Testis (tissue), 5 donors: ENCODE measurements around the gene HSDL1. TPM values are rescaled to one million over a fixed set of nuclear protein-coding genes. Genes with fewer than 3 reads are reported as not detected.

ENCODE experiments used
- DNase-seq: peaks from one replicate; pipeline ENCODE4 v3.0.0-alpha.2; 2019
- H3K27ac ChIP-seq, 2 donors: fragments of 200-600 bp; sonication (generic); one replicate each; pipeline ENCODE4 v1.5.1; 2019
- H3K27me3 ChIP-seq: fragments of 200-600 bp; sonication (generic); one replicate; pipeline ENCODE4 v1.5.1; 2019
- H3K36me3 ChIP-seq: fragments of 200-600 bp; sonication (generic); one replicate; pipeline ENCODE4 v1.5.1; 2017; ENCODE audit warnings: low read depth; ENCODE audit errors: missing control alignments
- H3K4me1 ChIP-seq: fragments of 200-600 bp; sonication (generic); one replicate; pipeline ENCODE4 v1.5.1; 2019
- H3K4me3 ChIP-seq, 2 donors: fragments of 200-600 bp; sonication (generic); one replicate each; pipeline ENCODE4 v1.5.1; 2017 to 2019
- H3K9me3 ChIP-seq: fragments of 200-600 bp; sonication (generic); one replicate; pipeline ENCODE4 v1.5.1; 2017
- CTCF ChIP-seq, 3 experiments: fragments of 450-650 bp in 2 of 3; fragments of 200-600 bp in 1 of 3; sonication (generic) in 1 of 3; IDR thresholded peaks; one replicate each; pipeline ENCODE4 v1.5.1; 2016 to 2019; ENCODE audit warnings: antibody characterized with exemption in 3 of 3, mild to moderate bottlenecking in 2 of 3, moderate library complexity in 1 of 3
- POLR2A ChIP-seq: fragments of 450-650 bp; IDR thresholded peaks from one replicate; pipeline ENCODE4 v1.6.1; 2017; ENCODE audit warnings: antibody characterized with exemption, mild to moderate bottlenecking, moderate library complexity
- WGBS, 2 donors: methylation state at CpG; one replicate each; pipeline ENCODE4 v1.1.5; 2018; 5-methylcytosine and 5-hydroxymethylcytosine counted together
- intact Hi-C: fragments of 100-400 bp; cut with DNase I; formaldehyde crosslinking; loops from one replicate; pipeline ENCODE4 v1.15.1; 2023; ENCODE audit warnings: low total_unique reads
- long read RNA-seq, 2 donors: transcript quantifications; one replicate each; lab custom pipeline, GENCODE V29; 2026
- polyA plus RNA-seq: library from polyadenylated mRNA; stranded (reverse); fragments of 350-450 nt; fragmentation: Illumina TruSeq; extraction: RNeasy Lipid Tissue Mini Kit (QIAGEN cat#74804); gene quantifications from one replicate; pipeline ENCODE4 v1.2.3, GENCODE V29; 2014; ENCODE audit warnings: low read depth, low replicate concordance; ENCODE audit not compliant: insufficient read depth
- total RNA-seq, 2 donors: library from RNA; depleted of rRNA; stranded (reverse); fragments of >200 nt; gene quantifications; one replicate each; pipeline ENCODE4 v1.2.3, GENCODE V29; 2016

Gene HSDL1
- total RNA-seq (10 to 100 TPM; 31.3 to 37.9 TPM), polyA plus RNA-seq (29.0 TPM)
- long read RNA-seq, donor 1, transcript HSDL1-201 (6 exons, 3,519 nt): minor isoform, 8 of 23 reads
- long read RNA-seq, donor 1, transcript HSDL1-208 (1 exons, 3,059 nt): major isoform, 15 of 23 reads
- long read RNA-seq, donor 1, partial matches to known transcripts: 0 of 23 reads
- long read RNA-seq, donor 1, other reads (novel, unspliced or antisense): 0 of 23 reads
- long read RNA-seq, donor 2, transcript HSDL1-201 (6 exons, 3,519 nt): minor isoform, 6 of 22 reads
- long read RNA-seq, donor 2, transcript HSDL1-208 (1 exons, 3,059 nt): major isoform, 14 of 22 reads
- long read RNA-seq, donor 2, partial matches to known transcripts: 0 of 22 reads
- long read RNA-seq, donor 2, other reads (novel, unspliced or antisense): 0 of 22 reads

- Histone ChIP-seq H3K9me3 (no peaks in the 10 kb centered on the region), H3K4me3 (peak within 1 kb of the TSS; percentile 93 to 98), H3K27ac (peak within 1 kb of the TSS; percentile 82 to 90), H3K36me3 (no peaks in the 10 kb centered on the region), H3K4me1 (peaks cover 9% of the 10 kb centered on the region), H3K27me3 (no peaks in the 10 kb centered on the region)
- peak; percentile 93 for DNase-seq
- intact Hi-C loops: no loop called here
- TF ChIP-seq CTCF (IDR thresholded peaks at IDR 0.05) (no peak), POLR2A (no peak)
- 0 to 1% methylated on average over 21 to 58 of the region's 89 CpGs for WGBS, 2 donors
Measured at GRCh38 chr16:84144859-84145639, at the start of gene HSDL1, which contains the start of gene DNAAF1. TSS of gene HSDL1 (minus strand) at chr16:84145177. CDS start at chr16:84131321, 13,856 bp downstream. TSS of gene DNAAF1 (plus strand) at chr16:84145308. CDS start at chr16:84145441, 133 bp downstream.

- no peaks in the 10 kb centered on the region for H3K27me3 ChIP-seq
- WGBS, 2 donors: 89 to 92% methylated on average over 8 to 11 of the region's 11 CpGs
- no peak for TF ChIP-seq POLR2A
- TF ChIP-seq CTCF (IDR thresholded peaks at IDR 0.05): no peak
- no peak overlapping the region for H3K27ac ChIP-seq
- intact Hi-C loops: no loop called here
- no peaks in the 10 kb centered on the region for H3K36me3 ChIP-seq
- DNase-seq: no peak
- H3K9me3 ChIP-seq: no peaks in the 10 kb centered on the region
- H3K4me3 ChIP-seq: no peak overlapping the region
- H3K4me1 ChIP-seq: no peaks in the 10 kb centered on the region
Measured at GRCh38 chr16:84194018-84194417, 49.0 kb upstream of the HSDL1 start.

DNA sequence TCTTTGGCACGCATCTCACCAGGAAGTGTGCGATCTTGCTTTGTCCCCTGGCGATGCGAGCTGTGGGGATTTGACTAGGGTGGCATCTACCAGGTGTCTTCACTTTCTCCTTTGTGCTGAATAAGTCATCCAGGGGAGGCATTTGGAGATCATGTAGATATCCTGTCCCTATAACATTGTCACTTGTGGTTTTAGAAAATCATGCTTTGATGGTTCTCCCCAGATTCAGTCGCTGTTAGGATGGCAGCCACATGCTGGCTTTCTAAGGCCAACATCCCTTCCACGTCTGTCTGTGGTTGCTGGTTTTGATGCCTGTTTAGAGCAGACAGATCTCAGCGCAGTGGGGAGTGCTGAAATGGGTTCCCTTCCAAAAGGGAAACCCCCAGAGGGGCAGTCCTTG is 48.5 kb upstream of the HSDL1 start:
- WGBS, 2 donors: 82 to 94% methylated on average over 7 of the region's 7 CpGs
- TF ChIP-seq CTCF (IDR thresholded peaks at IDR 0.05) (no peak), POLR2A (no peak)
- H3K27me3 ChIP-seq: no peaks in the 10 kb centered on the region
- no peaks in the 10 kb centered on the region for H3K9me3 ChIP-seq
- H3K4me1 ChIP-seq: no peaks in the 10 kb centered on the region
- intact Hi-C loops: no loop called here
- no peak overlapping the region for H3K4me3 ChIP-seq
- DNase-seq: no peak
- no peaks in the 10 kb centered on the region for H3K36me3 ChIP-seq
- H3K27ac ChIP-seq: no peak overlapping the region

DNA sequence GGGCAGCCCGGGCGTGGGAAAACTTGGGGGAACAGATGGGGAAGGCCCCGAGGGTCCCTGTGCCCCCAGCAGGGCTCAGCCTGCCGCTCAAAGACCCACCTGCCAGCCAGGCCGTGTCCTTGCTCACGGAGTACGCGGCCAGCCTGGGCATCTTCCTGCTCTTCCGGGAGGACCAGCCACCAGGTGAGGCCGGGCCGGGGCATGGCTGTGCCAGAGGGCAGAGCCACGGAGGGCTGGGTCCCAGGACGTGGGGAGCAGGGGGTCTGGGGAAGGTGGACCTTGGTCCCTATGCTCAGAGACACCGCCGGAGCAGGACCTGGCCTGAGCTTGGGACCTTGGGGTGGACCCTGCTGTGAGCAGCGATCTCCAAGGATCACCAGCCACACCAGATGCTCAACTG is 46.5 kb upstream of the HSDL1 start:
- Histone ChIP-seq H3K9me3 (no peaks in the 10 kb centered on the region), H3K27me3 (no peaks in the 10 kb centered on the region), H3K27ac (no peak overlapping the region), H3K4me1 (no peaks in the 10 kb centered on the region), H3K4me3 (peak overlapping the region; percentile 38 to 61), H3K36me3 (no peaks in the 10 kb centered on the region)
- 80 to 81% methylated on average over 3 to 16 of the region's 16 CpGs for WGBS, 2 donors
- intact Hi-C loops: no loop called here
- DNase-seq: no peak
- TF ChIP-seq POLR2A (no peak), CTCF (IDR thresholded peaks at IDR 0.05) (no peak)
